ENCODE results near the gene SACM1L.
"Not testable (repeated sequence)": the region's sequence is repeated elsewhere in the genome, so short reads cannot be mapped to it uniquely, and the experiment has no call there.

Gene SACM1L

GRCh38 chr3:45691842-45692241 lies 2.6 kb downstream of the SACM1L start:
- no peak overlapping the region for H3K4me3 ChIP-seq (ENCODE audit: low read depth, low read length)
- no peaks in the 10 kb centered on the region for H3K27me3 ChIP-seq
- no peaks in the 10 kb centered on the region for H3K4me1 ChIP-seq
- TF ChIP-seq CTCF (IDR thresholded peaks at IDR 0.05; ENCODE audit: low read depth, low read length) = no peak
- DNase-seq = no peak
- peaks cover 4% of the 10 kb centered on the region for H3K36me3 ChIP-seq
- H3K9me3 ChIP-seq = no peaks in the 10 kb centered on the region

GRCh38 chr3:45692866-45693265 lies 3.7 kb downstream of the SACM1L start:
- H3K9me3 ChIP-seq = no peaks in the 10 kb centered on the region
- no peaks in the 10 kb centered on the region for H3K4me1 ChIP-seq
- H3K4me3 ChIP-seq (ENCODE audit: low read depth, low read length) = no peak overlapping the region
- DNase-seq = no peak
- no peaks in the 10 kb centered on the region for H3K27me3 ChIP-seq
- peaks cover 4% of the 10 kb centered on the region for H3K36me3 ChIP-seq
- TF ChIP-seq CTCF (IDR thresholded peaks at IDR 0.05; ENCODE audit: low read depth, low read length) = no peak

- peaks cover 4% of the 10 kb centered on the region for H3K36me3 ChIP-seq
- H3K27me3 ChIP-seq = no peaks in the 10 kb centered on the region
- no peak overlapping the region for H3K4me3 ChIP-seq (ENCODE audit: low read depth, low read length)
- no peak for TF ChIP-seq CTCF (IDR thresholded peaks at IDR 0.05; ENCODE audit: low read depth, low read length)
- no peak for DNase-seq
- no peaks in the 10 kb centered on the region for H3K4me1 ChIP-seq
- H3K9me3 ChIP-seq = no peaks in the 10 kb centered on the region
Measured at GRCh38 chr3:45693941-45694521, 4.8 kb downstream of the SACM1L start.

- H3K4me1 ChIP-seq, DNase-seq: not testable (repeated sequence)
Measured at GRCh38 chr3:45695166-45695565, 6.0 kb downstream of the SACM1L start.

GRCh38 chr3:45700570-45701073 lies 11.4 kb downstream of the SACM1L start:
- Histone ChIP-seq H3K4me1 (no peaks in the 10 kb centered on the region), H3K27me3 (no peaks in the 10 kb centered on the region), H3K4me3 (ENCODE audit: low read depth, low read length) (no peak overlapping the region), H3K9me3 (no peaks in the 10 kb centered on the region), H3K36me3 (no peaks in the 10 kb centered on the region)
- no peak for DNase-seq
- TF ChIP-seq CTCF (IDR thresholded peaks at IDR 0.05; ENCODE audit: low read depth, low read length) = no peak

More at GRCh38 chr3:45695166-45695565, 6.0 kb downstream of the SACM1L start:
- H3K27me3 ChIP-seq; H3K4me3 ChIP-seq (ENCODE audit: low read depth, low read length); H3K9me3 ChIP-seq; H3K36me3 ChIP-seq: not testable (repeated sequence)

- Histone ChIP-seq H3K36me3 (no peaks in the 10 kb centered on the region; the same call in 1 of the 2 replicates), H3K4me1 (no peaks in the 10 kb centered on the region), H3K4me3 (ENCODE audit: low read depth, low read length) (no peak overlapping the region), H3K27me3 (no peaks in the 10 kb centered on the region), H3K9me3 (no peaks in the 10 kb centered on the region)
- TF ChIP-seq CTCF (IDR thresholded peaks at IDR 0.05; ENCODE audit: low read depth, low read length) = no peak
- DNase-seq = no peak
Measured at GRCh38 chr3:45701172-45701867, 12.1 kb downstream of the SACM1L start.

All from BE2C (cell line).